ENCODE results near the gene GMEB2.
"Not testable (repeated sequence)": the region's sequence is repeated elsewhere in the genome, so short reads cannot be mapped to it uniquely, and the experiment has no call there.

Gene GMEB2

GRCh38 chr20:63610581-63611435, 16.1 kb downstream of the GMEB2 start:
- no peak for DNase-seq

GRCh38 chr20:63606686-63607085, 20.2 kb downstream of the GMEB2 start:
- no peak for DNase-seq

- DNase-seq = no peak
These were observed 24.6 kb downstream of the GMEB2 start for GRCh38 chr20:63602321-63602720.

- DNase-seq = not testable (repeated sequence)
These were observed 25.2 kb downstream of the GMEB2 start for GRCh38 chr20:63601679-63602078.

GRCh38 chr20:63599396-63600050, 27.4 kb downstream of the GMEB2 start:
- DNase-seq = no peak

GRCh38 chr20:63598479-63599395, 28.2 kb downstream of the GMEB2 start:
- no peak for DNase-seq

GRCh38 chr20:63597651-63598478, 29.0 kb downstream of the GMEB2 start:
- DNase-seq = no peak

- DNase-seq = no peak
These were observed 30.5 kb downstream of the GMEB2 start for GRCh38 chr20:63596423-63596822.

GRCh38 chr20:63595416-63596127, 31.3 kb downstream of the GMEB2 start:
- no peak for DNase-seq

- DNase-seq = no peak
These were observed 32.8 kb downstream of the GMEB2 start for GRCh38 chr20:63594043-63594561.

- DNase-seq = no peak
These were observed 34.2 kb downstream of the GMEB2 start for GRCh38 chr20:63592661-63593060.

GRCh38 chr20:63591786-63592355, 35.0 kb downstream of the GMEB2 start:
- DNase-seq = no peak

GRCh38 chr20:63591147-63591533, 35.8 kb downstream of the GMEB2 start:
- DNase-seq = no peak

- DNase-seq = no peak
These were observed 36.4 kb downstream of the GMEB2 start for GRCh38 chr20:63590218-63591146.

GRCh38 chr20:63589261-63590217, 37.4 kb downstream of the GMEB2 start:
- no peak for DNase-seq

GRCh38 chr20:63588641-63589041, 38.3 kb downstream of the GMEB2 start:
- DNase-seq = no peak

- DNase-seq = no peak
These were observed 38.9 kb downstream of the GMEB2 start for GRCh38 chr20:63587776-63588591.

- DNase-seq = no peak
These were observed 39.6 kb downstream of the GMEB2 start for GRCh38 chr20:63587256-63587655.
